ENCODE results near the gene BRAT1. TPM values are rescaled to one million over a fixed set of nuclear protein-coding genes. Genes with fewer than 3 reads are reported as not detected.

BRAT1 gene
- total RNA-seq, 2 experiments from 2014 or later: 31.1 to 32.9 TPM

DNA sequence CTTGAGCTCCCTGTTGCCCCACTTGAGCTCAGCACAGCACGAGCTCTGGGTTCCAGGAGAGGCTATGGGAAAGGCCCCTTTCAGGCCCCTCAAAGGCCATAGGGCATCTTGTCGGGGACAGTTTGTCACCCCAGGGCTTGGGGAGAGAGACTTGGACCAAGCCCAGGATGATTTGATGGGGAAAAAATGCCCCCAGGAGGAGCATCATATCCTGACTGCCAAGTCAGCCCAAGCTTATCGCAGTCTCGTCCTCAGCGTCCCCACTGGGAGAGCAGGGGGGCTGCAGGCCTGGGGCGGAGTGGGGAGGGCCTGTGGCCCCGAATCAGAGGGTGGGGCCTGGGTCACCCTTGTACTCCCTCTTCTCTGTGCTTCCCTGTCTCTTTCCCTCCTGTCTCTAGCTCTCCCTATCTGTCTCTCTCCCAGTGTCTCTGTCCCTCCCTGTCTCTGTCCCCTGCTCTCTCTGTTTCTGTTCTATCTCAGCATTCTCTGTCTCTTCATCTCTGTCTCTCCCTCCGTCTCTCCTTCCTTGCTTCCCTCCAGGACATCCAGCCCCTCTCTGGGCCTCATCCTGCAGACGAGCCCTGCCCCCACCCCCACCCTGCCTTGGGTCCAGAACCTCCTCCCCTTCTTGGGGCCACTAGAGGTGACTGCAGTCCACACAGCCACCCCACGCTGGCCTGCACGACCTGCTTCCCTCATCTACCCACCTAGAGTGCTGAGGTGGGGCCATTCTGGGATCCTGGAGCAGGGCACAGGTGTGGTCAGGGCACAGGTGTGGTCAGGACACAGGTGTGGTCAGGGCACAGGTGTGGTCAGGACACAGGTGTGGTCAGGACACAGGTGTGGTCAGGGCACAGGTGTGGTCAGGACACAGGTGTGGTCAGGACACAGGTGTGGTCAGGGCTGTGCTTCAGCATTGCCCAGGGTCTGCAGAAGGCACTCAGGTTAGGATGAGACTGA lies 61.8 kb downstream of the BRAT1 start:
- ChIA-PET CTCF (interaction anchor here (0.6 to 1.3 kb wide), 3 partner anchors 25 to 611 kb away, joined by 3 read pairs; no protein-coding TSS in a partner anchor), POLR2A (interaction anchor here (1.0 kb wide), 2 partner anchors 34 to 87 kb away, joined by 3 read pairs; no protein-coding TSS in a partner anchor)

DNA sequence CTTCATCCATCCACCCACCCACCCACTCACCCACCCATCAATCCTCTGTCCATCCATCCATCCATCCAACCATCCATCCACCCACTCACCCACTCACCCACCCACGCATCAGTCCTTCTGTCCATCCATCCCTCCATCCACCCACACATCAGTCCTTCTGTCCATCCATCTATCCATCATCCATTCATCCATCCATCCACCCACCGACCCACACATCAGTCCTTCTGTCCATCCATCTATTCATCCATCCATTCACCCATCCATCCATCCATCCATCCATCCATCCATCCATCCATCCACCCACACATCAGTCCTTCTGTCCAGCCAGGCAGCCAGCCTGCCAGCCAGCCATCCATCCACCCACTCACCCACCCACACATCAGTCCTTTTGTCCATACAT lies 63.3 kb downstream of the BRAT1 start:
- ChIA-PET POLR2A (no interaction called here), CTCF (interaction anchor here (1.0 kb wide), 1 partner anchor 23 kb away, joined by 3 read pairs; no protein-coding TSS in a partner anchor)
- Mint-ChIP-seq H3K27ac (no peak overlapping the region), H3K36me3 (ENCODE audit: low read depth) (no peaks in the 10 kb centered on the region), H3K4me3 (no peak overlapping the region), H3K4me1 (no peaks in the 10 kb centered on the region), H3K27me3 (peaks cover 8% of the 10 kb centered on the region), H3K9me3 (no peaks in the 10 kb centered on the region)
- DNase-seq: no peak

More for the DNA sequence above, 61.8 kb downstream of the BRAT1 start:
- H3K27ac Mint-ChIP-seq: no peak overlapping the region
- no peaks in the 10 kb centered on the region for H3K4me1 Mint-ChIP-seq
- H3K9me3 Mint-ChIP-seq: no peaks in the 10 kb centered on the region
- H3K4me3 Mint-ChIP-seq: no peak overlapping the region
- peaks cover 11% of the 10 kb centered on the region for H3K27me3 Mint-ChIP-seq
- no peaks in the 10 kb centered on the region for H3K36me3 Mint-ChIP-seq (ENCODE audit: low read depth)
- DNase-seq: no peak

GRCh38 chr7:2490181-2490651 lies 65.1 kb downstream of the BRAT1 start:
- Mint-ChIP-seq H3K27ac (no peak overlapping the region), H3K4me1 (no peaks in the 10 kb centered on the region), H3K9me3 (no peaks in the 10 kb centered on the region), H3K36me3 (ENCODE audit: low read depth) (no peaks in the 10 kb centered on the region), H3K27me3 (peaks cover 7% of the 10 kb centered on the region), H3K4me3 (no peak overlapping the region)
- CTCF ChIA-PET: no interaction called here
- no peak for DNase-seq
- POLR2A ChIA-PET: no interaction called here

DNA sequence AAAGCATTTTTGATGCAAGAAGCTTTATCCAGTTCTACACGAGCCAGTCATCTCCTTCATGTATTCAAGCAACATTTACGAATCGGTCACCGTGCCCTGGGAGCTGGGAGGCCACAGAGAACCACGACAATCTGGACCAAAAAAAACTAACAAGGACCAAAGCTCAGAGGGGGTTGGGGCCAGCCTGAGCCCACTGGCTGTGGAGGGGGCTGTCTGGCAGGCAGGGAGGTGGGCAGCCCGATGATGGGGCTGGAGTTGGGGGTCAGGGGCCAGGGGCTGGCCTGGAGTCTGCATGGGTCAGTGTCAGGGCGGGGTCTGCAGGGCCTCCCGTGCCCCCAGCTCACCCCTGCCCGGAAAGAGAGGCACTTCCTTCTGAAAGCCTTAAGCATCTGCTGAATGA lies 66.6 kb downstream of the BRAT1 start:
- H3K27me3 Mint-ChIP-seq: peaks cover 10% of the 10 kb centered on the region
- ChIA-PET POLR2A (interaction anchor here (1.0 kb wide), 1 partner anchor 37 kb away, joined by 3 read pairs; no protein-coding TSS in a partner anchor), CTCF (no interaction called here)
- no peaks in the 10 kb centered on the region for H3K4me1 Mint-ChIP-seq
- H3K27ac Mint-ChIP-seq: no peak overlapping the region
- no peak overlapping the region for H3K4me3 Mint-ChIP-seq
- H3K36me3 Mint-ChIP-seq (ENCODE audit: low read depth): no peaks in the 10 kb centered on the region
- no peak for DNase-seq
- H3K9me3 Mint-ChIP-seq: no peaks in the 10 kb centered on the region

GRCh38 chr7:2488272-2488645 lies 67.1 kb downstream of the BRAT1 start:
- Mint-ChIP-seq H3K9me3 (no peaks in the 10 kb centered on the region), H3K4me1 (no peaks in the 10 kb centered on the region), H3K36me3 (ENCODE audit: low read depth) (no peaks in the 10 kb centered on the region), H3K4me3 (no peak overlapping the region), H3K27me3 (peaks cover 10% of the 10 kb centered on the region), H3K27ac (no peak overlapping the region)
- ChIA-PET POLR2A (no interaction called here), CTCF (no interaction called here)
- no peak for DNase-seq

Other genes with a start within 250 kb of the BRAT1 start
- 10 to 100 TPM; 22.4 to 26.8 TPM for gene SNX8, start 241.1 kb downstream of the BRAT1 start, total RNA-seq
- gene EIF3B, start 200.7 kb downstream of the BRAT1 start, total RNA-seq: 100 to 1,000 TPM; 135 to 138 TPM
- gene CHST12, start 151.9 kb downstream of the BRAT1 start, total RNA-seq: 10 to 100 TPM; 64.6 to 65.1 TPM
- gene GRIFIN, start 79.1 kb downstream of the BRAT1 start, total RNA-seq: not detected
- gene LFNG, start 35.8 kb downstream of the BRAT1 start, total RNA-seq: 100 to 1,000 TPM; 105 to 109 TPM
- gene IQCE, start 3.5 kb upstream of the BRAT1 start, total RNA-seq: 10 to 100 TPM; 12.7 to 14.0 TPM
- gene TTYH3, start 76.5 kb upstream of the BRAT1 start, total RNA-seq: 10 to 100 TPM in 1 of 2 experiments, 1 to 10 TPM in 1; 9.7 to 10.2 TPM
- gene AMZ1, start 132.7 kb upstream of the BRAT1 start, total RNA-seq: under 1 TPM; 0.78 to 0.88 TPM

All from activated CD4-positive, alpha-beta memory T cell treated with anti-CD3 and anti-CD28 coated beads, Interleukin-2, amount 10 ng/mL, durations not matched to agents 7 days and 5 days (primary cell).